HG02763 (cell line): ENCODE data around the gene ADTRP.
"Not testable (repeated sequence)": the region's sequence is repeated elsewhere in the genome, so short reads cannot be mapped to it uniquely, and the experiment has no call there.

Experiments used
- ATAC-seq: cut with Tn5 transposase; IDR thresholded peaks from one replicate; pipeline ENCODE4 v1.9.1; 2021; ENCODE audit warnings: mild to moderate bottlenecking, moderate library complexity; ENCODE audit not compliant: unreplicated experiment

ADTRP gene

DNA sequence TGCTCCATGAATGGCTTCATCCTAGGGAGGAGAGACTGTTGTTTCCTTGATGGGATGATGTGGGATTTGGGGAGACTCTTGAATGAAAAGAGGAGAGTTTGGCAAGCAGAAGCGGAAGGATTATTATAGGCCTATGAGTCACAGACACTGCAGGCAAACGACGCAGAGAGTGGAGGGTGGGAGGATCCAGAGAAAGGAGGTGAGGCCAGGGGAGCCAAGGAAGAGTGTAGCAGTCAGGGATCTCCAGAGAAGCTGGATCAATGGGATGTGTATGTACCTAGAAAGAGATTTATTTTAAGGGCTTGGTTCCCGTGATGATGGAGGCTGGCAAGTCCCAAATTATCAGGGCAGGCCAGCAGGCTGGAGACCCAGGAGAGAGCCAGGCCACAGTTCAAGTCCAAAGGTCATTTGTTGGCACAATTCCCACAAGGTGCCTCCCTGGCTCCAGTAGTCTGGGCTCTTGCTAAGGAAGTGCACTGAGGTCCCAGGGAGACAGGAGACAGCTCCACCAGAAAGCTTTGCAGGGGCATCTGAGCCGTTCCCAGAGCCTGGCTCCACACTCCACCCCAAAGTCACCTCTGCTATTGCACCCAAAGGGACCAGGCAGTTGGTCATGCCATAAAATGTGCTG, 76.0 kb downstream of the ADTRP start:
- no peak for ATAC-seq

DNA sequence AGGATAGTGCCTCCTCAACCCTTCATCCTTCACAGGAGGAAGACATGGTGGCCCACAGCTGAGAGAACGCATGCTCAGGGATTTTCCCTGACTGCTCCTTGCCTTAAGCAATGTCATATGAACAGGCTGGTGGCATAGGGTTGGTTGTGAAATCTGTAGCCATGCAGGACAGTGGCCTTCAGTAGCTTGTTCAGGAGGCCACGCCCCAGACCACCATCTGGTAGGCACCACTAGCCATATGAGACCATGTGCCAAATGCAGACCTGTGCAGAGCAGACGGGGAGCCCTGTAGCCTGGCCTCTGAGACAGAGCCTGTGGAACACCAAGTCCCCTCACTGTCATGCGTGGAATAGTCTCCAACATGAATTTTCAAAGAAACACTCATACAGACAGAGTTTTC, 76.5 kb downstream of the ADTRP start:
- ATAC-seq = no peak

DNA sequence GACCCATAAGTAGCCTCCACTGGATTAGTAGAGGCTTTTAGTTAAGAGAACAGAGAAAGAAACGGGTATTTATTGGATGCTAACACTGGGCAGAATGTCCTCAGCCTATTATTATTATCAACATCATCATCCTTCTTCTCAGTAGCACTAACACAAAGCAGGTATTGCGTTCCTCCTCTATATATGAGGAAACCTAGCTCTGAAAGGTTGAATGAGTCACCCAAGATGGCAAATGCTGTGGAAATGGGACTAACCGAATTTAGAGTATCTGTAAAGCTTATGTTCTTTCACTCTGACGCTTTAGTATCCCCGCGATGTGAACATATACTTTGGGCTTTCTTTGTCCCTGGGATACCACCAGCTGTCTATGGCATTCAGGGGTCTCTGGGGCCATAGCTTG, 77.0 kb downstream of the ADTRP start:
- ATAC-seq = no peak

DNA sequence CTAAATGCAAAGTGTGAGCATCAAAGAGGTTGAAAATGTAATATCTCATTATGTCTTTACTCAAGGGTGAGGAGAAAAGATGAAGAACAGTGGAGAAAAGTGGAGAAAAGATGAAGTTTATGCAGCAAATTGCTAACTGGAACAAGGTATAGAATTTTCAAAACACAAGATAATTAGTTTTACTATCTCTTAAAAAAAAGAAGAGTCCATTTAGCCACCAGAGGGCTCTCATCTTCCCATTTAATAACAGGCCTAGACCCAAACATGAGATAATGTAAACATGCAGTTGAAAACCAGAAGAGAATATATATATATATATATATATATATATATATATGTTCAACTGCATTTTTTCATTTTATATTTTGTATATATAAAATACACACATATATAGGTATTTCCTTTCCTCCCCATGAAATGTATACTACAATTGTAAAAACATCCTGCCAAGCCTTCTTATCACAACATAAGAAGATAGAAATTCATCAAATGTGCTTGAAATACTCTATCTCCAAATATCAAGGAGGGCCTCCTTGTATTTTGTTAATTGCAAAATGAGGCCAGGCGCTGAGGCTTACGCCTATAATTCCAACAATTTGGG, 78.4 kb downstream of the ADTRP start:
- no peak for ATAC-seq

DNA sequence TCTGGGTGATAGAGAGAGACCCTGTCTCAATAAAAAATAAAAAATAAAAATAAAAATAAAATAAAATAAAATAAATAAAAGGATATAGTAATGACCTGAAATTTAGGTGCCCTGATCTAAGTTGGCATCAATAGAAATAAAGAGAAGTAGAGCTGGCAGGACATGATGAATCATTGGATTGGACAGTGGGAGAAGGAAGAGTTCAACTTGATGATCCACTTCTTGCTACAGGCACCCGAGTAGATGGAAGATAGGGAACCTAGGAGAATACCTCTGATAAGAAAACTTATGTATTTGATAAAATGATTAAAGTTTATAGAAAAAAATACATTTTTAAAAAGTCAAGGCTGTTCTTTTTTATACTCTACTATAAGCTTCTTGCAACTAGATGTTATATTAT, 79.0 kb downstream of the ADTRP start:
- no peak for ATAC-seq

DNA sequence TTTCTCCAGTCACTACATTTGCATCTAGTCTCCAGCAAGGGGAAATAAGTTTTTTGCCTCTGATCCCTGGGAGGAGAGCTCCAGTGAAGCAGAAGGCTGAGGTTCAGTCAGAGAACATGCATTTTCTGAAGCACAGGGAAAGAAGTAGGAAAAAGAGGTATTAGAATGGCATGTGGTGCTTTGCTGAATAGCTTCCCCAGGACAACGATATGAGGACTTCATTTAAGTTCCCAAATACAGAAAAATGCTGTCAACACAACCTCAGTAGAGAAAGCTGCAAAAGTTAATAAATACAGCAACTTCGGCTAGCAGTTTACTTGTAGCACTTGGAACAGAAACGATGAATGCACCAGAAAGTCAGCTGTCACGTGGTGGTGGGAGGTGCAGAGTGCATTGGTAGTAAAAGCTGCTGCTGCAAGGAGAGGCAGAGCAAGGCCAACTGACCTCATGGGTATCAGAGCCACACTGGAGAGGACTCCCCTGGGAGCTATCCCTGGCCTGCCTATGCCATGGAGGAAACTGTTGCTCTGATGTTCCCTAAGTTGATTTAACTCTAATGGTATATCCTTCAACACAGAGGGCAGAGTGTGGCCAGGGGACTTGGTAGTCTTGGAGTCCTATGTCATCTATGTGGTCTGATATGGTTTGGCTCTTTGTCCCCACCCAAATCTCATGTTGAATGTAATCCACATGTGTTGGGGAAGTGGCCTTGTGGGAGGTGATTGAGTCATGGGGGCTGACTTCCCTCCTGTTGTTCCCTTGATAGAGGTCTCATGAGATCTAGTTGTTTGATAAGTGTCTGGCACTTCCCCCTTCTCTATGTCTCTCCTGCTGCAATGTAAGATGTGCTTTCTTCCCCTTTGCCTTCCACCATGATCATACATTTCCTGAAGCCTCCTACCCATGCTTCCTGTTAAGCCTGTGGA, 85.9 kb downstream of the ADTRP start:
- no peak for ATAC-seq

DNA sequence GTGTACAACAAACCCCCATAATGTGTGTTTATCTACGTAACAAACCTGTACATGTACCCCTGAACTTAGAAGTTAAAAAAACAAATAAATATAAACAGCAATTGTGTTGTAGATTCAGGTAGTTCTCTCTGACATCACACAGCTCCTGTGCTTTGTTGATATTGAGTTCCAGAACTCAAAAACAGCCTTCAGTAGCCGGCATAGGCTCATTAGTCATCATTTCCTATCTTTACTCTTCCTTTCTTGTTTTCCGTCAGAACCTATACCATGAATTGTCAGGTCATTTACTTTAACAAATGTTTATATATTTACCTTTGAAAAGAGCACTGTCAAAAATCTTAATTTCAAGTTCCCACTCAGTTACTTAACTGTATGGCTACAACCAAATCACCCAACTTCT, 88.8 kb downstream of the ADTRP start:
- no peak for ATAC-seq

DNA sequence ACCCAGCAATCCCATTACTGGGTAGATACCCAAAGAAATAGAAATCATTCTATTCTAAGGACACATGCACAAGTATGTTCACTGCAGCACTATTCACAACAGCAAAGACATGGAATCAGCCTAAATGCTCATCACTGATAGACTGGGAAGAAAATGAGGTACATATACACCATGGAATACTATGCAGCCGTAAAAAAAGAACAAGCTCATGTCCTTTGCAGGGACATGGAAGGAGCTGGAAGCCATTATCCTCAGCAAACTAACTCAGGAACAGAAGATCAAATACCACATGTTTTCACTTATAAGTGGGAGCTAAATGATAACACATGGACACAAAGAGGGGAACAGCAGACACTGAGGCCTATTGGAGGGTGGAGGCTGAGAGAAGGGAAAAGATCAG, 89.2 kb downstream of the ADTRP start:
- ATAC-seq = not testable (repeated sequence)

DNA sequence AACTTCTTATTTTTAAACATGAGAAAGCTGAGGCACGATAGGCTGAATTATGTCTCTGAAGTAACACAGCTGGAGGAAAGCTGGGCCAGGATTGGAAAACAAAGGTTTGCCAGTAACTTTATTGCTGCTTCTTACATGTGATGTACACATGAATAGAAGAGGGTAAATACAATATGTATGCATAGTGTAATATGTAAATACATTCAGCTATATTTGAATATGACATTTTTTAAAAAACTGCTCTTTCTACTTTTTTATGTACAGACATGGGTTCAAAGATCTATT, 90.2 kb downstream of the ADTRP start:
- no peak for ATAC-seq

DNA sequence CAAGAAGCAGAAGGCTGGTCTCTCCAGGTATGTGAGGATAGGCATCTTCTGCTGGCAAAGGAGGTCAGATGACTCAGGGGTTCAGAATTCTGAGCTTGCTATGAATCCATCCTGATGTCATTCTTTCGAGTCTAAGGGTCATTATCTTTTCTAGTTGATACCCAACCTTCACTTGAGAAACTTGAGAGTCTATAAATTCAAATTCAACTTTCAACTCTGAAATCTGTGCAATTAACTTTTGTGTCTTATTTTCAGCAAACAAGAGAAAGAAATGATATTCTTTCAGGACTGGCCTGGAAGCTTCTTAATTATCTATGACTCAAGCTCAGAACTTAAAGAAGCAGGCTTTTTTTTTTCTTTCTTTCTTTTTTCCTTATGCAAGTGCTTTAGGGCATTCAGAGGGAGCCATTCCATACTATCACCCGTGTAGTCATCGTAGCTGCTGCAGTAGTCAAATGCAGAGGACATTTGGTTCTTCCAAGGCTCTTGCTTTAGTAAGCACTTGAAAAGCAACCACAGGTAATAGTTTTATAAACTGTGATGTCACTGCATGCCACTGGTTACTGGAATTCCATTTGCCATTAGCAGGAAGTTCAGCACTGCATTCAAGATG, 93.0 kb downstream of the ADTRP start:
- ATAC-seq = no peak

DNA sequence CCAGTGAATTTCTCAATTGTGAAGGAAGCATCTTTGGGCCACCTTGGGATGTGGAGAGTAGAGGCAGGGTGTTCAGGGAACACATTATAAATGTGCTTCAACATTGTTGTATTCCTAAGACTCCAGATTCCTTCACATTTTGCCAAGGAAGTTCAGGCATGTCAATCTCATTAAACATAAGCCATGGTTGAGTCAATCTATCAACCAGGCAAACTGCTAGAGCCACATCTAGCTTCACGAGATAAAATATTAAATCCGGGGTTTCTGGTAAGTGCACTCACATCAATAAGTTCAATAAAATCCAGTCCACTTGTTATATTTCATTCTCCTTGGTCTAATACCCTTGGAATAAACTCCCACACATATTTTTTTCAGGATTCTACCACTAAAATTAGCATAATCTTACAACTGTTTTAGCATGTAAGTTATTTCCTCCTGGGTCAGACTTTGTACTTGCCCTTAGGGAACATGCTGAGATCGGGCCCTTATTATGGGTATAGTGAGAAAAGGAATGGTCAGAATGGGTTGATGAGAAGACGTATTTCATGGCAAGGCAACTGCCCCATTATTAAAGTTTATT, 93.6 kb downstream of the ADTRP start:
- ATAC-seq = no peak

DNA sequence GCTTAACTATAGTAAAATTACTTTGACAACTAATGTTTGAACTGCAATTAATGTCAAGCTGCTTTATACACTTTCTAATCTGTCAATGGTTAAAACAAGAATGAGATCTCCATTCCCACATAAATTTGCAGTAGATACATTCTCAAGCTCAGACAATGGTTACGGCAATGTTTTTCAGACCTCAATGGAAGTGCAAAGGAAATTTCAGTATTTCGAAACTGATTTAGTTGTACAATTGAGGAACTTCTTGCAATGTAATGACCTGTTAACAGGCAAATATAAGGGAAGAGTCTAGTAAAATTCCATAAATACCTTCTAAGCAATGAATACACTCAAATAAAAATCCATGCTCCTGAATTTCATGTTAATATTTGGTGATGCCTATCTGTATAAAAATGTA, 94.7 kb downstream of the ADTRP start:
- ATAC-seq = no peak

DNA sequence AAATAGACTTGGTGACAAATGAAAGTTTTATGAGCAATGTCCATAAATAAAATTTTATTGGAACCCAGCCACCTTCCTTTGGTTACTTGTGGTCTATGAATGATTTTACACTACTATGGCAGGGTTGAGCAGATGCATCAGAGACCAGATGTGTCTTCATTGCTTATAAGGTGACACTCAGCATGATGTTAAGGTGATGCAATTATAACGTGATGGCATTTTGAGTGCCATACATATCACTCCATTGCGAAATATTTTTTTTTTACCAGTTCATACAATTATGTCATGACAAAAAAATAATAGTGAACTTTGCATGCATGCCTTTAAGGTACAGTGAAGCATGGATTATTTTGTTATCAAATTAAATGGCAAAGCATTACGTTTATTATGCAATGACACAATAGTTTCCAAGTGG, 96.0 kb downstream of the ADTRP start:
- no peak for ATAC-seq

DNA sequence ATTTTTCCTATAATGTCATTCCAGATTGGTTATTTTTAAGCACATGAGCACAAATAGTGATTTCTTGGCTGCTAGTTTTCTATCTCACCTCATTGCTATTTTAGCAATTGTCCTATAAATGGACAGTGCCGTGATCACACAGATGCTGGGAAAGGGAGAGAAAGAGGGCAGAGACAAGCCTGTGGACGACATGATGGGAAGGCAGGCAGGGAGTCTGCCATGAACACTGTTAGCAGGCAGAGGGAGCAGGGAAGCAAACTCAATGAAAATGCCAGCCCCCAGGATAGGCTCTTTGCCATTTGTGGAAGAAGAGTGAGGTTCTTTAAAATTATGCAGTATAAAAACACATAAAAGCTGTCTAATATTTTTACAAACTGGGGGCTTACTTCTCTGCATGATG, 96.8 kb downstream of the ADTRP start:
- no peak for ATAC-seq

DNA sequence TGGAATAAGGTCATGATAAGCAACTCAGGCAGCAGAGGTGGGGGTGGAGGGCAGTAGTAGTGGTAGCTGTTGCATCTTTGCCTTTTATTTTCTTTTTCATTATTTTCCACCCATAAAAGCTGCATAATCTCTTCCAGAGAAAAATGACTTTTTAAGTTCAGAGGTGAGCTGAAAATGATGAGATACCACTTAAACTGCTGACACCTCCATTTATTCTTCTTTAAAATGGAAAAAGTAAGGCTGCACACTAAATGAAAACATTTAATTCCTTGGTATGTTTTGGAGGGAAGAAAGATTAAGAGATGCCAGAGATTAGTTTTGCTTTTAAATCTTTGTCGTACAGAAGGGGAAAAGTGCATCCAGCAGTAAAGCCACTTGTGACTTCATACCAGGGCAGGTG, 97.2 kb downstream of the ADTRP start:
- no peak for ATAC-seq

DNA sequence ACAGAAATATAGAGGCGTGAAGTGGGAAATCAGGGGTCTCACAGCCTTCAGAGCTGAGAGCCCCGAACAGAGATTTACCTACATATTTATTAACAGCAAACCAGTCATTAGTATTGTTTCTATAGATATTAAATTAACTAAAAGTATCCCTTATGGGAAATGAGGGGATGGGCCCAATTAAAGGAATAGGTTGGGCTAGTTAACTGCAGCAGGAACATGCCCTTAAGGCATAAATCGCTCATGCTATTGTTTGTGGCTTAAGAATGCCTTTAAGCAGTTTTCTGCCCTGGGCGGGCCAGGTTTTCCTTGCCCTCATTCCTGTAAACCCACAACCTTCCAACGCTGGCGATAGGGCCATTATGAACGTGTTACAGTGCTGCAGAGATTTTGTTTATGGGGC, 98.1 kb downstream of the ADTRP start:
- not testable (repeated sequence) for ATAC-seq

DNA sequence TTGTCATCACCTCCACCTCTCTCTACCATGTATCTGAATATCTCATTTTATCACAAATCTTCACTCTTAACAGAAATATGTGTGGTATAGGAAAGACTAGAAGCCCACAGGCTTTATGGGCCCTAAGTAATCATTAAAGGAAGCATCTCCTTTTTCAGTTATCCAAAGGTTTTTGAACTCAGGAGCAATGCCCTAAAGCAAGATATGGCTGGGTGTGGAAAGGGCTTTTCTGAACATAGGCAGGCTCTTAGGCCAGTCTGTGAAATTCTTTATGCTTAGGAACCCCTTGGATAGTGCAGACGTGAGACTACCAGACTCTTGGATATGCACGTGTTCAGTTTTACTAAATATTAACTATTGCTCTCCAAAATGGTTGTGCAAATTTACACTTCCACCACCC, 99.5 kb downstream of the ADTRP start:
- ATAC-seq = no peak

DNA sequence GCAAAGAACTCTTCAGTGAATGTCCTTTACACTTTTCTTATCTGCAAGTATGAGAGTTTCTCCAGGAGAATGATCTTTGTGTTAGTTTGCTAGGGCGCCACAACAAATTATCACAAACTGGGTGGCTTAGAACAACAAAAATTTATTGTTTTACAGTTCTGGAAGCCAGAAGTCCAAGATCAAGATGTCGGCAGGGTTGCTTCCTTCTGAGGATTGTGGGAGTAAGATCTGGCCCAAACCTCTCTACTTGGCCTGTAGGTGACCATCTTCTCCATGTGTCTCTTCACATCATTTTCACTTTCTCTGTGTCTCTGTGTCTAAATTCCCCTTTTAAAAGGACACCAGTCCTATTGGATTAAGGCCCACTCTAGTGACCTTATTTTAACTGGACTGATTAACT, 103.0 kb downstream of the ADTRP start:
- ATAC-seq = no peak

DNA sequence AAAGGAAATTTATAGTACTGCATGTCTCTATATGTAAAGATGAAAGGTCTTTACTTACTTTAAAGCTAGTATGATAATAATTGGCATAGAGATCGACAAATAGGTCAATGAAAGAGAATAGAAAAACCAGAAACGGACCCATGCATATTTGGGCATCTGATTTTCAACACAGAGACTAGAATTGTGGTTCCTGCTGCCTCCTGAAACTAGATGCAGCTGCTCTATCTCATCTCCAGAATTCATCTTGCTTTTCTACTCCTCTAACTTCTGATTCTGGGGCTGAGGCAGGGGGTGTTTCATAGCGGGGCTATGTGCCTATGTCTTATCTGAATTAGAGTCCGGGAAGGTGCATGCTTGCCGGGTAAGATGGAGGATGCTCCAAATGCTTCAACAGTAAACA, 105.9 kb downstream of the ADTRP start:
- no peak for ATAC-seq

DNA sequence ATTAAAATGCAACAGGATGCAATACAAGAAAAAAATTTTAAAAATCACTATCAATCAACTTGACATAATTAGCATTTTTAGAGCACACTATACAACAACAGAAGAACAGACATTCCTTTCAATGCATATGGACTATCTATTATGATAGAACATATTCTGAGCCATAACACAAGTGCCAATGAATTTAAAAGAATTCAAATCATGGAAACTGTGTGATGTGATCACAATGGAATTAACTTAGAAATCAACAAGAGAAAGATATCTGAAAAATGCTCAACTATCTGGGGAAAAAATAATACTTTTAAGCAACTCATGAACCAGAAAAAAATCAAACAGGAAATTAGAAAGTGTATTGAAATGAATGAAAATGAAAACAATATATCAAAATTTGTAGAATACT, 106.3 kb downstream of the ADTRP start:
- ATAC-seq = no peak

DNA sequence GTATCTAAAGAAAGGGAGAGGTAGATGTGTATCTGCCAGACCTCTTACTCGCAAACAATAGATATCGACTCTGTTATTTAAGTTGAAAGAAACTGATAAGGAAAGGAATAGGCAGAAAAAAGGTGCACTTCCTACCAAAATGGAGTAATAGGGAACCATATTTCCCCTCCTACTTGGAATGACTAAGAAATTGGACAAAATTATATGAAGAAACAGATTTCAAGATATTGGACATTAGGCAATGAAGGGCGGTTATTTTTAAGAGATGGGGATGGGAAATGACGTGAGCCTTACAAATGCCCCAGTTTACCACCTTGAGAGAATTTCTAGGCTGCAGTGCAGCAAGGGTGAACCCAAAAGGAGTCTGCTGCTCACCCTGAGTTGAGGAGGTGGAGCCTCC, 108.9 kb downstream of the ADTRP start:
- ATAC-seq = no peak

DNA sequence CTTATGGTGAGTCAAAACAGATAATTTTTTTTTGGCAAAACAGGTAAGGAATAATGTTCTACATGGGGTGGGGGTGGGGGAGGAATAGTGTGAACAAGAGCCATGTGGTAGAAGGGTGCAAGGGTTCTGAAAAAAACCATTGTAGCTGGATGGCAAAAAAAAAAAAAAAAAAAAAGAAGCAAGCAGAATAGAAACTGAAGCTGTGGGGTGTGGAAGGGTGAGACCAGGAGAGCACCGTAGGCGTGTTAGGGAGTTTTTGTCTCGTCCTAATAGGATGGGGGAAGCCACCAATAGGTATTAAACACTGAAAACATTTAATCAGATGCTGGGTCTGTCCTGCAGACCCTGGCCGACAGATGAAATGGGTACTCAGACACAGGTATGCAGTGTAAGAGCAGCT, 110.1 kb downstream of the ADTRP start:
- ATAC-seq = no peak
